ENCODE measurements around the gene PTGFRN. TPM values are rescaled to one million over a fixed set of nuclear protein-coding genes. Genes with fewer than 3 reads are reported as not detected.
A peak's percentile ranks its signal among the peaks of the same experiment; 100 is the strongest.

PTGFRN gene
- total and polyA plus RNA-seq, 7 donors, result 6.6 to 179 (median 77.3) TPM

DNA sequence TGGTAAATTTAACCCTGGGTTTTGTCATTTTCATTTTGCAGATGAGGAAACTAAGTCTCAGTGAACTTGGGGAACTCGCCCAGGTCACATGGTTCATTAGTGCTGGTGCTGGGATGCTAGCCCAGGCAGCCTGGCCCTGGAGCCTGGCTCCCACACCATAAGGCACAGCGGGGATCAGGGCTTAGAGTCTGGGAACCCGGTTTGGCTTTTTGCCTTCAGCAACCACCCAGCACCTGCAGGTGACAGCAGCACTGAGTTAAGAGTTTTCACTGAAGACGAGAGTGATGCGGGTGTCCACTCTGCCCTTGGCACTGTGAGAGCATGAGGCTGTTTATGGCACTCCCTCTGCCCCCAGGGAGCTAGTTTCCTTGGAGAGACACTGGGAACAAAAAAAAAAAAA lies 73.4 kb downstream of the PTGFRN start:
- TF ChIP-seq POLR2A (IDR thresholded peaks at IDR 0.05) (no peak), EP300 (IDR thresholded peaks at IDR 0.05) (no peak), POLR2AphosphoS5 (IDR thresholded peaks at IDR 0.05) (no peak)
- TF ChIP-seq, protein P1, sequence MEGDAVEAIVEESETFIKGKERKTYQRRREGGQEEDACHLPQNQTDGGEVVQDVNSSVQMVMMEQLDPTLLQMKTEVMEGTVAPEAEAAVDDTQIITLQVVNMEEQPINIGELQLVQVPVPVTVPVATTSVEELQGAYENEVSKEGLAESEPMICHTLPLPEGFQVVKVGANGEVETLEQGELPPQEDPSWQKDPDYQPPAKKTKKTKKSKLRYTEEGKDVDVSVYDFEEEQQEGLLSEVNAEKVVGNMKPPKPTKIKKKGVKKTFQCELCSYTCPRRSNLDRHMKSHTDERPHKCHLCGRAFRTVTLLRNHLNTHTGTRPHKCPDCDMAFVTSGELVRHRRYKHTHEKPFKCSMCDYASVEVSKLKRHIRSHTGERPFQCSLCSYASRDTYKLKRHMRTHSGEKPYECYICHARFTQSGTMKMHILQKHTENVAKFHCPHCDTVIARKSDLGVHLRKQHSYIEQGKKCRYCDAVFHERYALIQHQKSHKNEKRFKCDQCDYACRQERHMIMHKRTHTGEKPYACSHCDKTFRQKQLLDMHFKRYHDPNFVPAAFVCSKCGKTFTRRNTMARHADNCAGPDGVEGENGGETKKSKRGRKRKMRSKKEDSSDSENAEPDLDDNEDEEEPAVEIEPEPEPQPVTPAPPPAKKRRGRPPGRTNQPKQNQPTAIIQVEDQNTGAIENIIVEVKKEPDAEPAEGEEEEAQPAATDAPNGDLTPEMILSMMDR (IDR thresholded peaks at IDR 0.05), result no peak
- H3K4me1 ChIP-seq, result peaks cover 0 to 55% (median 41%) of the 10 kb centered on the region in 4 donors
- 58 to 80% methylated on average over 5 of the region's 5 CpGs for WGBS, 2 donors
- no peaks in the 10 kb centered on the region for H3K9me3 ChIP-seq
- intact Hi-C loops (cut with DNase I), result no loop called here
- no peak overlapping the region for H3K4me3 ChIP-seq
- peaks cover 0 to 8% (median 0%) of the 10 kb centered on the region in 4 donors for H3K36me3 ChIP-seq
- H3K27ac ChIP-seq, result peak overlapping the region; percentile 59 to 87 (median 79)
- DNase-seq, result no peak
- H3K27me3 ChIP-seq, result no peaks in the 10 kb centered on the region

DNA sequence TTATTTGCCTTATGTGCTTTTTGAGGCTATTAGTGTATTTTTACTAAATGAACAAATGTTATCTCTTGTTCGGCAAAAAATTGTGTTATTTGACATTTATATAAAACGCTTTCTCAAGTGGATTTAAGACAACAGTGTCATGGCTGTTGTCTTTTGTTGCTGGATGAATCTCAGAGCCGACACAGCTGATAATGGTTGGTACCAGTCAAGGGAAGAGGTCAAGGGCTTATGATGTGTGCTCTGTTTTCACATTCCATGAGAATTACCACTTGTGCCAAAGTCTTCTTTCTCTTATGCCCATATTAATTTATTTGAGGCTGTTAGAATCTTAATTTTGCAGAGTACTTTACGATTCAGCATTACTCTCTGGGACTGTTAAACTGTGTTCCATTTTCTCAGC lies 74.0 kb downstream of the PTGFRN start:
- DNase-seq, result no peak
- H3K36me3 ChIP-seq, result peaks cover 0 to 8% (median 0%) of the 10 kb centered on the region in 4 donors
- H3K9me3 ChIP-seq, result no peaks in the 10 kb centered on the region
- no peak overlapping the region for H3K4me3 ChIP-seq
- TF ChIP-seq, protein P1 (IDR thresholded peaks at IDR 0.05), result no peak
- peak in 1 of 4 donors; percentile 50 for TF ChIP-seq POLR2AphosphoS5 (IDR thresholded peaks at IDR 0.05)
- H3K27ac ChIP-seq, result peak overlapping the region; percentile 59 to 87 (median 79)
- no peaks in the 10 kb centered on the region for H3K27me3 ChIP-seq
- intact Hi-C loops (cut with DNase I), result loop anchor here (1.0 kb wide), 1 partner anchor 72 kb away; no protein-coding TSS in a partner anchor
- peaks cover 0 to 61% (median 46%) of the 10 kb centered on the region in 4 donors for H3K4me1 ChIP-seq
- 37 to 64% methylated on average over 4 of the region's 4 CpGs for WGBS, 2 donors

DNA sequence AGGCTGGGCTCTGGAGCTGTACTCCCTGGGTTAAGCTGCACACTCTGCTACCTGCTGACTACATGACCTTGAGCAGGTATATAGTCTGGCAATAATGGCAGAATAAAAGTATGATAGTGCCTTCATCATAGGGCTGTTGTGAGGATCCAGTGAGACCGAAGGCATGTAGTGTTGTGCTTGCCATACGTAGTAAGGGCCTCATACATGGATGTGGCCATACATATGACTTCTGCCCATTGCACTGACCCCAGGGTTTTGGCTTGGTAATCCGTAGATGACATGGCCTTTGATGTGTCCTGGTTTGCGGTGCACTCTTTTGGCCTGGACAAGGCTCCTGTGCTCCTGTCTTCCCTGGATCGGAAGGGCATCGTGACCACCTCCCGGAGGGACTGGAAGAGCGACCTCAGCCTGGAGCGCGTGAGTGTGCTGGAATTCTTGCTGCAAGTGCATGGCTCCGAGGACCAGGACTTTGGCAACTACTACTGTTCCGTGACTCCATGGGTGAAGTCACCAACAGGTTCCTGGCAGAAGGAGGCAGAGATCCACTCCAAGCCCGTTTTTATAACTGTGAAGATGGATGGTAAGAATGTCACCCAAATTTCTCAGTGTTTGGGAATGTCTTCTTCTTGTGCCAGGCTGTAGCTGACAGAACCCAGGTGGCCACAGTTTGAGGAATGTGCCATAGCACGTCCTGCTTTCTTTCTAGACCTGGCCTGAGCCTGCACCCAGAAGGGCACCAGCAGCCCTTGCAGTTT lies 74.9 kb downstream of the PTGFRN start:
- peak; percentile 90 for DNase-seq
- Histone ChIP-seq H3K27ac (peak overlapping the region; percentile 67 to 87 (median 79)), H3K9me3 (no peaks in the 10 kb centered on the region), H3K4me3 (no peak overlapping the region), H3K4me1 (peaks cover 0 to 70% (median 55%) of the 10 kb centered on the region in 4 donors), H3K27me3 (no peaks in the 10 kb centered on the region), H3K36me3 (peaks cover 0 to 8% (median 0%) of the 10 kb centered on the region in 4 donors)
- intact Hi-C loops (cut with DNase I), result loop anchor here (1.0 to 5.0 kb wide), 5 partner anchors 32 to 412 kb away; partner anchors contain the start of gene CD58
- TF ChIP-seq EP300 (IDR thresholded peaks at IDR 0.05) (peak; percentile 76 to 98 (median 84)), POLR2AphosphoS5 (IDR thresholded peaks at IDR 0.05) (peak; percentile 77 to 99 (median 93)), POLR2A (IDR thresholded peaks at IDR 0.05) (no peak)
- TF ChIP-seq, protein P1 (IDR thresholded peaks at IDR 0.05), result no peak
- WGBS, 2 donors, result 90 to 93% methylated on average over 14 of the region's 14 CpGs

DNA sequence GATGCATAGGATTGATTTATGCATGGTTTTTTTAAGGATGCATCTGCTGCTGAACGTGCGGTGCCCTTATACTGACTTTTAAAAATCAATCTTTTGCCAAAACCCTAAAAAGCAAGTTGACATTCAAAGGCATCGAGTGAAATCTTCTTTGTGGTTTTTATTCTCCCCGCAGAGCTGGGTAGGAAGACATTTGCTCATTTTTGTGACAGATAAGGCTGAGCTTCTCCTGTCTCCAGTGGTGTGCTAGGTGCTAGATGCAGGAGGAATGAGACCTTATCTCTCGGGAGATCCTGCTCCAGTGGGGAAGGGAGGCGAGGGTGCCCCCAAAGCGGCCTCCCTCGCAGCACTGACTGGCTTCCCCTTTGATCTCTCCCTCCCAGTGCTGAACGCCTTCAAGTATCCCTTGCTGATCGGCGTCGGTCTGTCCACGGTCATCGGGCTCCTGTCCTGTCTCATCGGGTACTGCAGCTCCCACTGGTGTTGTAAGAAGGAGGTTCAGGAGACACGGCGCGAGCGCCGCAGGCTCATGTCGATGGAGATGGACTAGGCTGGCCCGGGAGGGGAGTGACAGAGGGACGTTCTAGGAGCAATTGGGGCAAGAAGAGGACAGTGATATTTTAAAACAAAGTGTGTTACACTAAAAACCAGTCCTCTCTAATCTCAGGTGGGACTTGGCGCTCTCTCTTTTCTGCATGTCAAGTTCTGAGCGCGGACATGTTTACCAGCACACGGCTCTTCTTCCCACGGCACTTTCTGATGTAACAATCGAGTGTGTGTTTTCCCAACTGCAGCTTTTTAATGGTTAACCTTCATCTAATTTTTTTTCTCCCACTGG lies 76.9 kb downstream of the PTGFRN start:
- no peaks in the 10 kb centered on the region for H3K27me3 ChIP-seq
- intact Hi-C loops (cut with DNase I), result loop anchor here (5.0 kb wide), 4 partner anchors 34 to 414 kb away; partner anchors contain the start of gene CD58
- WGBS, 2 donors, result 68 to 74% methylated on average over 29 of the region's 29 CpGs
- no peak for DNase-seq
- H3K27ac ChIP-seq, result peak overlapping the region in 3 of 4 donors; percentile 30 to 87 (median 84)
- no peak overlapping the region for H3K4me3 ChIP-seq
- H3K9me3 ChIP-seq, result no peaks in the 10 kb centered on the region
- TF ChIP-seq POLR2A (IDR thresholded peaks at IDR 0.05) (no peak), POLR2AphosphoS5 (IDR thresholded peaks at IDR 0.05) (no peak)
- TF ChIP-seq, protein P1 (IDR thresholded peaks at IDR 0.05), result no peak
- peaks cover 0 to 78% (median 58%) of the 10 kb centered on the region in 4 donors for H3K4me1 ChIP-seq
- H3K36me3 ChIP-seq, result peaks cover 0 to 16% (median 0%) of the 10 kb centered on the region in 4 donors

Measured in sigmoid colon (tissue), 7 donors.